D341Med (cell line): ENCODE data around the gene TPBGL.
A peak's percentile ranks its signal among the peaks of the same experiment; 100 is the strongest.

Experiments
- DNase-seq: peaks from one replicate; pipeline ENCODE4 v3.0.0; 2012; ENCODE audit warnings: low spot score

TPBGL gene

GRCh38 chr11:75212411-75212810, 28.2 kb upstream of the TPBGL start:
- DNase-seq: no peak

- DNase-seq: no peak
Measured at GRCh38 chr11:75214411-75214821, 26.2 kb upstream of the TPBGL start.

- no peak for DNase-seq
Measured at GRCh38 chr11:75214843-75215242, 25.7 kb upstream of the TPBGL start.

- no peak for DNase-seq
Measured at GRCh38 chr11:75219869-75220268, 20.7 kb upstream of the TPBGL start.

GRCh38 chr11:75223954-75224643, 16.5 kb upstream of the TPBGL start:
- no peak for DNase-seq

- no peak for DNase-seq
Measured at GRCh38 chr11:75225794-75226193, 14.8 kb upstream of the TPBGL start.

- no peak for DNase-seq
Measured at GRCh38 chr11:75229466-75229865, 11.1 kb upstream of the TPBGL start.

GRCh38 chr11:75230621-75231020, 10.0 kb upstream of the TPBGL start:
- DNase-seq: no peak

- no peak for DNase-seq
Measured at GRCh38 chr11:75233754-75234172, 6.8 kb upstream of the TPBGL start.

- DNase-seq: no peak
Measured at GRCh38 chr11:75236062-75236461, 4.5 kb upstream of the TPBGL start.

- DNase-seq: no peak
Measured at GRCh38 chr11:75237050-75237449, 3.5 kb upstream of the TPBGL start.

- no peak for DNase-seq
Measured at GRCh38 chr11:75238595-75239440, 1.8 kb upstream of the TPBGL start.

GRCh38 chr11:75239531-75240290, 863 bp upstream of the TPBGL start:
- DNase-seq: no peak

GRCh38 chr11:75241036-75241905, 697 bp downstream of the TPBGL start:
- peak; percentile 98 for DNase-seq

GRCh38 chr11:75241906-75242644, 1.5 kb downstream of the TPBGL start:
- no peak for DNase-seq

GRCh38 chr11:75242722-75243600, 2.4 kb downstream of the TPBGL start:
- no peak for DNase-seq

GRCh38 chr11:75244052-75244814, 3.7 kb downstream of the TPBGL start:
- no peak for DNase-seq

GRCh38 chr11:75245356-75246005, 4.9 kb downstream of the TPBGL start:
- no peak for DNase-seq
